NB4 (cell line): ENCODE data around the gene FGF12.
"Not testable (repeated sequence)": the region's sequence is repeated elsewhere in the genome, so short reads cannot be mapped to it uniquely, and the experiment has no call there.

Experiments used
- DNase-seq: peaks from one replicate; pipeline ENCODE4 v3.0.0; 2010; ENCODE audit warnings: low read depth
- H3K4me3 ChIP-seq: one replicate; pipeline ENCODE4 v1.5.1; 2011; ENCODE audit warnings: mild to moderate bottlenecking, low read depth, low read length, moderate library complexity
- MYC ChIP-seq: IDR thresholded peaks from 2 replicates; pipeline ENCODE4 v1.6.1; 2011; ENCODE audit warnings: low read depth, low read length
- POLR2A ChIP-seq: IDR thresholded peaks from 2 replicates; pipeline ENCODE4 v1.6.1; 2011; ENCODE audit warnings: mild to moderate bottlenecking; ENCODE audit not compliant: insufficient read length; ENCODE audit errors: extremely low read depth
- TF ChIP-seq, protein P1 (sequence below): IDR thresholded peaks from one replicate; pipeline ENCODE4 v1.5.1; 2012; ENCODE audit warnings: low read depth, low read length
- TF ChIP-seq, protein P2 (sequence below): IDR thresholded peaks from 2 replicates; pipeline ENCODE4 v1.6.1; 2011; ENCODE audit warnings: low read depth, low read length

FGF12 gene

DNA sequence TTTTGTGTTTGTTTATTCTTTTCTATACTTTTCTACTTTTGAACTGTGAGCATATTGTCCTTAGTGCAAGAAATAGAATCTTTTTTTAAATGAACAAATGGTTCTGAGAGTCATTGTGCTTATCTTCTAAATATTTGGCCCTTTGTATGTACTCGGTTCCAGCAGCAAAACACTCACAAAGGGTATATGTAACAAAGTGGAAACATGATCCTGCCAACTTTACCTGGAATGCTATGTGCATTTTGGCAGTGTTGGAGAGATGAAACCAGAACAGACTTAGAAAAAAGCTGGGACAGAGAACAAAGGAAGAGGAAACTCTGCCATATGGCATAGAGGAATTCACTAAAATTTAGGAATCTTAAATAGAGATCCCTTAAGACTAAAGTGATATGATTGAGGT lies 150.1 kb downstream of the FGF12 start:
- TF ChIP-seq, protein P1, sequence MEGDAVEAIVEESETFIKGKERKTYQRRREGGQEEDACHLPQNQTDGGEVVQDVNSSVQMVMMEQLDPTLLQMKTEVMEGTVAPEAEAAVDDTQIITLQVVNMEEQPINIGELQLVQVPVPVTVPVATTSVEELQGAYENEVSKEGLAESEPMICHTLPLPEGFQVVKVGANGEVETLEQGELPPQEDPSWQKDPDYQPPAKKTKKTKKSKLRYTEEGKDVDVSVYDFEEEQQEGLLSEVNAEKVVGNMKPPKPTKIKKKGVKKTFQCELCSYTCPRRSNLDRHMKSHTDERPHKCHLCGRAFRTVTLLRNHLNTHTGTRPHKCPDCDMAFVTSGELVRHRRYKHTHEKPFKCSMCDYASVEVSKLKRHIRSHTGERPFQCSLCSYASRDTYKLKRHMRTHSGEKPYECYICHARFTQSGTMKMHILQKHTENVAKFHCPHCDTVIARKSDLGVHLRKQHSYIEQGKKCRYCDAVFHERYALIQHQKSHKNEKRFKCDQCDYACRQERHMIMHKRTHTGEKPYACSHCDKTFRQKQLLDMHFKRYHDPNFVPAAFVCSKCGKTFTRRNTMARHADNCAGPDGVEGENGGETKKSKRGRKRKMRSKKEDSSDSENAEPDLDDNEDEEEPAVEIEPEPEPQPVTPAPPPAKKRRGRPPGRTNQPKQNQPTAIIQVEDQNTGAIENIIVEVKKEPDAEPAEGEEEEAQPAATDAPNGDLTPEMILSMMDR, result no peak
- TF ChIP-seq MYC (no peak), POLR2A (no peak)
- TF ChIP-seq, protein P2, sequence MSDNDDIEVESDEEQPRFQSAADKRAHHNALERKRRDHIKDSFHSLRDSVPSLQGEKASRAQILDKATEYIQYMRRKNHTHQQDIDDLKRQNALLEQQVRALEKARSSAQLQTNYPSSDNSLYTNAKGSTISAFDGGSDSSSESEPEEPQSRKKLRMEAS, result no peak
- no peak overlapping the region for H3K4me3 ChIP-seq
- DNase-seq, result no peak

GRCh38 chr3:192576704-192577103 lies 150.6 kb downstream of the FGF12 start:
- DNase-seq, H3K4me3 ChIP-seq: not testable (repeated sequence)

GRCh38 chr3:192575879-192576506 lies 151.3 kb downstream of the FGF12 start:
- no peak for DNase-seq
- H3K4me3 ChIP-seq, result no peak overlapping the region
- TF ChIP-seq, protein P2, result no peak
- TF ChIP-seq MYC (no peak), POLR2A (no peak)
- TF ChIP-seq, protein P1, result no peak

DNA sequence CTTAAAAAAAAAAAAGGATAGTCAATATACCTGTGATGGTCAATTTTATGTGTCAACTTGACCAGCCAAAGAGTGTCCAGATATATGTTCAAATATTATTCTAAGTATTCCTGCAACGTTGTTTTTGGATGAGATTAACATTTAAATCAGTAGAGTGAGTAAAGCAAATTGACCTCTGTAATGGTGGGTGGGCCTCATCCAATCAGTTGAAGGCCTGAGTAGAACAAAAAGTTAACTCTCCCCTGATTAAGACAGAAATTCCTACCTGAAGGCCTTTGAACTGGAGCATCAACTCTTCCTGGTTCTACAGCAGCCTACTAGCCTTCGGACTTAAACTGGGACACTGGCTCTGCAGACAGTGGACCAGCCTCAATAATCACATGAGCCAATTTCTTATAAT lies 154.1 kb downstream of the FGF12 start:
- TF ChIP-seq, protein P1, result no peak
- TF ChIP-seq, protein P2, result no peak
- TF ChIP-seq MYC, result no peak
- TF ChIP-seq POLR2A, result no peak
- DNase-seq, result no peak
- H3K4me3 ChIP-seq, result no peak overlapping the region

- TF ChIP-seq, protein P1, result no peak
- no peak for TF ChIP-seq MYC
- TF ChIP-seq, protein P2, result no peak
- TF ChIP-seq POLR2A, result no peak
- no peak overlapping the region for H3K4me3 ChIP-seq
- peak; percentile 3 for DNase-seq
These were observed 156.2 kb downstream of the FGF12 start for GRCh38 chr3:192570821-192571791.

DNA sequence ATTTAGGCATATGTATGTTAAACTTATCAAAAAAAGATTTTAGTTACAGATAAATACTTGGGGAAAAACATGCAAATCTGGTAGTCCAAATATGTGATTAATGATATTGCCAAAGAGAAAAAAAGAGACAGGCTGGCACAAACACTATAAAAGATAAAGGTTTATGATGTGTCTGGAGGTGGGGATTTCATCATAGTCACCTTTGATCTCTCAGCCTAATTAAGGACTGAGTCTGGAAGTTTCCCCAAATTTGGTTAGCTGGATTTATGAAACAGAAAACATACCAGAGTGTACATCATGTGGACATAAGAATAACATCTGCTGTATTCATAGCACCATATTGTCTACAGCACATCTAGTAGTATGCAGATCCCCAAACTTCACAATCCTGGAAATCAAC lies 157.0 kb downstream of the FGF12 start:
- H3K4me3 ChIP-seq, result no peak overlapping the region
- no peak for DNase-seq
- TF ChIP-seq, protein P1, result no peak
- TF ChIP-seq POLR2A, result no peak
- no peak for TF ChIP-seq MYC
- TF ChIP-seq, protein P2, result no peak
